Measurements from ENCODE around the gene PIP5K1A.
A peak's percentile ranks its signal among the peaks of the same experiment; 100 is the strongest.

PIP5K1A gene

GRCh38 chr1:151159373-151159772, 39.0 kb upstream of the PIP5K1A start:
- CTCF ChIA-PET: interaction anchor here (1.0 to 9.9 kb wide), 4 partner anchors 25 to 163 kb away, joined by 3 to 218 read pairs (median 16); no protein-coding TSS in a partner anchor
- POLR2A ChIA-PET: interaction anchor here (0.6 kb wide), 1 partner anchor 119 kb away, joined by 3 read pairs; no protein-coding TSS in a partner anchor
- DNase-seq (ENCODE audit: extremely low spot score): no peak
- TF ChIP-seq, protein P1, sequence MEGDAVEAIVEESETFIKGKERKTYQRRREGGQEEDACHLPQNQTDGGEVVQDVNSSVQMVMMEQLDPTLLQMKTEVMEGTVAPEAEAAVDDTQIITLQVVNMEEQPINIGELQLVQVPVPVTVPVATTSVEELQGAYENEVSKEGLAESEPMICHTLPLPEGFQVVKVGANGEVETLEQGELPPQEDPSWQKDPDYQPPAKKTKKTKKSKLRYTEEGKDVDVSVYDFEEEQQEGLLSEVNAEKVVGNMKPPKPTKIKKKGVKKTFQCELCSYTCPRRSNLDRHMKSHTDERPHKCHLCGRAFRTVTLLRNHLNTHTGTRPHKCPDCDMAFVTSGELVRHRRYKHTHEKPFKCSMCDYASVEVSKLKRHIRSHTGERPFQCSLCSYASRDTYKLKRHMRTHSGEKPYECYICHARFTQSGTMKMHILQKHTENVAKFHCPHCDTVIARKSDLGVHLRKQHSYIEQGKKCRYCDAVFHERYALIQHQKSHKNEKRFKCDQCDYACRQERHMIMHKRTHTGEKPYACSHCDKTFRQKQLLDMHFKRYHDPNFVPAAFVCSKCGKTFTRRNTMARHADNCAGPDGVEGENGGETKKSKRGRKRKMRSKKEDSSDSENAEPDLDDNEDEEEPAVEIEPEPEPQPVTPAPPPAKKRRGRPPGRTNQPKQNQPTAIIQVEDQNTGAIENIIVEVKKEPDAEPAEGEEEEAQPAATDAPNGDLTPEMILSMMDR (IDR thresholded peaks at IDR 0.05; ENCODE audit: control extremely low read depth, extremely low read depth, low read depth, missing control alignments): no peak

GRCh38 chr1:151164732-151165280, 33.5 kb upstream of the PIP5K1A start:
- POLR2A ChIA-PET: interaction anchor here (0.6 to 1.1 kb wide), 3 partner anchors 8 to 55 kb away, joined by 3 read pairs; partner anchors contain the start of genes TNFAIP8L2 and VPS72
- TF ChIP-seq, protein P1 (IDR thresholded peaks at IDR 0.05; ENCODE audit: control extremely low read depth, extremely low read depth, low read depth, missing control alignments): no peak
- no peak for DNase-seq (ENCODE audit: extremely low spot score)
- CTCF ChIA-PET: interaction anchor here (1.4 to 3.6 kb wide), 5 partner anchors 8 to 87 kb away, joined by 3 to 16 read pairs (median 5); partner anchors contain the start of gene TNFAIP8L2

DNA sequence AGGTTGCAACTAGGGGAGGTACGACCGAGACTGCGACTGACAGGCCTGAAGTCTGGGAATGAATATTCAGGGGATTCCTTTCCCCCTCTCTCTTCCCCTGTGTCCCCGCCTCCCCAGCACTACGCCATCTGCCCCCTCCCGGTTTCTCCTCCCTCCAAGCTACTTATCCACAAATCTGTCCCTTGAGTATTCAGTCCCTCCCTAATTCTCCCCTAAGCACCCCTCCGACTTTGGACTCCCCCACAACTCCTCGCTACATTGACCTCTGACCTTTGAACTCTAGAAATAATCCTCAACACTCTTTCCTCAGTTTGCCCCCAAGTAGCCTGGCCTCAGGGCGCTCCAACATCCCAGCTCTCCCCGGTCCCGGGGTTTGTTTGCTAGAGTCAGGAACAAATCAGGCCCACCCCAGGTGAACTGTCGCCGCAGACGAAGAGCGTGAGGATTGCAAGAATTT, 33.0 kb upstream of the PIP5K1A start:
- ChIA-PET POLR2A (interaction anchor here (0.6 to 1.1 kb wide), 3 partner anchors 9 to 56 kb away, joined by 3 read pairs; partner anchors contain the start of genes TNFAIP8L2 and VPS72), CTCF (interaction anchor here (1.4 to 3.6 kb wide), 5 partner anchors 8 to 87 kb away, joined by 3 to 16 read pairs (median 5); partner anchors contain the start of gene TNFAIP8L2)
- TF ChIP-seq, protein P1 (IDR thresholded peaks at IDR 0.05; ENCODE audit: control extremely low read depth, extremely low read depth, low read depth, missing control alignments): no peak
- DNase-seq (ENCODE audit: extremely low spot score): no peak

DNA sequence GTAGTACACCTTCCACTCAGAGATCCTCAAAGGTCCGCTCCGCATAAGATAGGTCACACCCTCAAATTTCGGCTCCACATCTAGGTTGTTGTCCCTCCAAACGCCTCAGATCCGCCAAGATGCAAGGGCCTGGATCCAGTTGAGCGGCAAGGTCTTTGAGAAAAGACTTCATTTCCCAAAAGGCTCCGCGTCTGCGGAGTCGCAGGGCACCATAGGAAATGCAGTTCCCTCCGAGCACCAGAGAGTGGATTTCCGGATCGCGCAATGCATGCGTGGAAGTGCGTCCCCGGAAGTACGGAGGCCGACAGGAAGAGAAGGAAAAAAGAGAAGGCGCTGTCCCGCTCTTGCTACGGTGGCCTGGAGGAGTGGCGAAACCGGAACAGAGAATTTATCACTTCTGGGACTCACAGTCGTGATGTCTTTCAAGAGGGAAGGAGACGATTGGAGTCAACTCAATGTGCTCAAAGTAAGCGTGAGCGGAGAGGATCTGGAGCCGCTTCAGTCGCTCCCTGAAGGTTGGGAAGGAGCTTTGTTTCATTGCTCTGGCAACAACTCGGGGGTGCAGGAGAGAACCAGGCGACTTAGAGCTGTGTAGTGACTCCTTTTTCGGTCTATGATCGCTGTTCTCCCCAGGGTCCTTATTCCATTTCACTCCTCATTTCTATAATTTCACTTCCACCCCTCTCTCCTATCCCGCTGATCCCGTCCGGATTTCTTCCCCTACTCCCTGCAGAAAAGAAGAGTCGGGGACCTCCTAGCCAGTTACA, 32.4 kb upstream of the PIP5K1A start, which contains the start of the genes LYSMD1 and SCNM1:
Gene LYSMD1 (minus strand): TSS at position 165 of the 767 bp plus-strand sequence. CDS start 644 bp downstream, outside the sequence.
Gene SCNM1 (plus strand): TSS at position 407 of the 767 bp plus-strand sequence. CDS start 9 bp downstream, at position 416.
- TF ChIP-seq, protein P1 (IDR thresholded peaks at IDR 0.05; ENCODE audit: control extremely low read depth, extremely low read depth, low read depth, missing control alignments): no peak
- ChIA-PET CTCF (interaction anchor here (1.4 to 3.6 kb wide), 7 partner anchors 9 to 86 kb away, joined by 3 to 16 read pairs (median 4); partner anchors contain the start of gene TNFAIP8L2), POLR2A (interaction anchor here (0.6 to 1.1 kb wide), 3 partner anchors 9 to 103 kb away, joined by 3 read pairs; partner anchors contain the start of genes TNFAIP8L2 and VPS72)
- DNase-seq (ENCODE audit: extremely low spot score): peak; percentile 94

GRCh38 chr1:151166505-151166956, 31.8 kb upstream of the PIP5K1A start:
- TF ChIP-seq, protein P1 (IDR thresholded peaks at IDR 0.05; ENCODE audit: control extremely low read depth, extremely low read depth, low read depth, missing control alignments): no peak
- DNase-seq (ENCODE audit: extremely low spot score): no peak
- CTCF ChIA-PET: interaction anchor here (1.5 to 3.6 kb wide), 4 partner anchors 10 to 142 kb away, joined by 3 to 16 read pairs (median 3); partner anchors contain the start of gene TNFAIP8L2
- POLR2A ChIA-PET: interaction anchor here (0.6 kb wide), 1 partner anchor 103 kb away, joined by 3 read pairs; no protein-coding TSS in a partner anchor

- POLR2A ChIA-PET: no interaction called here
- CTCF ChIA-PET: interaction anchor here (1.1 to 3.6 kb wide), 6 partner anchors 10 to 142 kb away, joined by 3 to 16 read pairs (median 3); partner anchors contain the start of genes TNFAIP8L2 and VPS72
These were observed 31.2 kb upstream of the PIP5K1A start for GRCh38 chr1:151167116-151167515.

More at GRCh38 chr1:151167116-151167515, 31.2 kb upstream of the PIP5K1A start:
- TF ChIP-seq, protein P1 (IDR thresholded peaks at IDR 0.05; ENCODE audit: control extremely low read depth, extremely low read depth, low read depth, missing control alignments): no peak
- no peak for DNase-seq (ENCODE audit: extremely low spot score)

All from GM10248 (cell line).